Osteocyte (in vitro differentiated cells): ENCODE data around the gene NUP54. TPM values are rescaled to one million over a fixed set of nuclear protein-coding genes. Genes with fewer than 3 reads are reported as not detected.

ENCODE experiments used
- DNase-seq: peaks from one replicate; pipeline ENCODE4 v3.0.0; 2021; ENCODE audit warnings: mixed read lengths; ENCODE audit not compliant: unreplicated experiment; ENCODE audit errors: extremely low spot score
- H3K27ac Mint-ChIP-seq: one replicate; pipeline ENCODE4 v1.8.0; 2021; ENCODE audit warnings: mild to moderate bottlenecking, mixed read lengths; ENCODE audit not compliant: unreplicated experiment
- H3K27me3 Mint-ChIP-seq: one replicate; pipeline ENCODE4 v1.8.0; 2021; ENCODE audit warnings: mixed read lengths; ENCODE audit not compliant: unreplicated experiment
- H3K36me3 Mint-ChIP-seq: one replicate; pipeline ENCODE4 v1.8.0; 2021; ENCODE audit warnings: mixed read lengths; ENCODE audit not compliant: unreplicated experiment
- H3K4me1 Mint-ChIP-seq: one replicate; pipeline ENCODE4 v1.8.0; 2021; ENCODE audit warnings: mixed read lengths; ENCODE audit not compliant: unreplicated experiment
- H3K4me3 Mint-ChIP-seq: one replicate; pipeline ENCODE4 v1.8.0; 2021; ENCODE audit warnings: mild to moderate bottlenecking, moderate library complexity, mixed read lengths; ENCODE audit not compliant: unreplicated experiment
- H3K9me3 Mint-ChIP-seq: one replicate; pipeline ENCODE4 v1.8.0; 2021; ENCODE audit warnings: mixed read lengths; ENCODE audit not compliant: unreplicated experiment
- CTCF ChIP-seq: fragments of 200-600 bp; sonication (generic); IDR thresholded peaks from 2 replicates; pipeline ENCODE4 v1.5.0; 2021; ENCODE audit warnings: antibody characterized with exemption, mild to moderate bottlenecking, moderate library complexity
- total RNA-seq: library from RNA; stranded (reverse); gene quantifications from 2 replicates; pipeline ENCODE4 v1.2.1, GENCODE V29; 2021

Gene NUP54
- total RNA-seq, 1 donor from 2014 or later: 37.8 TPM

GRCh38 chr4:76108467-76109181, 39.6 kb downstream of the NUP54 start:
- H3K4me3 Mint-ChIP-seq: no peak overlapping the region
- peaks cover 6% of the 10 kb centered on the region for H3K36me3 Mint-ChIP-seq
- TF ChIP-seq CTCF: no peak
- H3K4me1 Mint-ChIP-seq: no peaks in the 10 kb centered on the region
- peaks cover 22% of the 10 kb centered on the region for H3K27me3 Mint-ChIP-seq
- DNase-seq: no peak
- no peak overlapping the region for H3K27ac Mint-ChIP-seq
- no peaks in the 10 kb centered on the region for H3K9me3 Mint-ChIP-seq

DNA sequence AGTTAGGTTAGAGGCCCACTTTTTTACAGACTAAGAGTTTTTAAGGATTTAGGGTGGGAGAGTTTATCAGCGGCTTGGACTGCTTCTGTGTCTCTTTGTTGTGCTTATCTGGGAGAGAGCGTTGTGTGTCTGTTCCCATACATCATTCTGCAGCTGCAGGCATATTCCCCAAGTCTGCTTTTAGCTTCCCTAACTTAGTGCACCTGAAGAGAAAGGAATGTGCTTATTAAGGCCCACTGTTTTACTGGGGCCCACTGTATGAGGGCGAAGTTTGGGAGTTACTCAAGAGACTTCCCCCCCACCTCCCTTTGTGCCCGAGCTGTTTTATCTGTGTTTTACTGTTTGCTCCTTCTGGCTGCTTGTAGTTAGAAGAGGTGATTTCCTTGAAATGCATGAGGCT, 41.8 kb downstream of the NUP54 start:
- H3K27me3 Mint-ChIP-seq: peaks cover 27% of the 10 kb centered on the region
- H3K4me1 Mint-ChIP-seq: no peaks in the 10 kb centered on the region
- no peak overlapping the region for H3K27ac Mint-ChIP-seq
- no peak for DNase-seq
- no peaks in the 10 kb centered on the region for H3K36me3 Mint-ChIP-seq
- H3K9me3 Mint-ChIP-seq: no peaks in the 10 kb centered on the region
- no peak overlapping the region for H3K4me3 Mint-ChIP-seq
- no peak for TF ChIP-seq CTCF

DNA sequence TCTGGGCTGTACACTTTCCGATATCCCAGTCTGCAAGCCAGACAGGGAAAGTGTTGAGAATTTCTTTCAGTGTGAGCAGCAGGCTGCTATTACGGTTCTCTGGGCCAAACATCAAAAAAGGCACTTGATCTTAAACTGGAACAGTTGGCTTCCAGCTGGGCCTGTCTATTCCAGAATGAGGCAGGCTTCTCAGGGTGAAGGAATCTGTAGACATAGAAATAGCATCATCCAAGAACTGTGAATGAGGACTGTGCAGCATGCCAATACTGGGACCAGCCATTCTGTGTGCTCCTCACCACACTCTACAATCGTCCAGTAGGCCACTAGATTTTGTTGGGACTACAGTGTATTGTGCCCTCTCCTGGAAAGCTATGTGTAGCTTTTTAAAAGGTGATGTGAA, 42.5 kb downstream of the NUP54 start:
- TF ChIP-seq CTCF: no peak
- H3K4me3 Mint-ChIP-seq: no peak overlapping the region
- H3K4me1 Mint-ChIP-seq: no peaks in the 10 kb centered on the region
- no peaks in the 10 kb centered on the region for H3K9me3 Mint-ChIP-seq
- no peak overlapping the region for H3K27ac Mint-ChIP-seq
- H3K36me3 Mint-ChIP-seq: no peaks in the 10 kb centered on the region
- peaks cover 30% of the 10 kb centered on the region for H3K27me3 Mint-ChIP-seq
- DNase-seq: no peak

DNA sequence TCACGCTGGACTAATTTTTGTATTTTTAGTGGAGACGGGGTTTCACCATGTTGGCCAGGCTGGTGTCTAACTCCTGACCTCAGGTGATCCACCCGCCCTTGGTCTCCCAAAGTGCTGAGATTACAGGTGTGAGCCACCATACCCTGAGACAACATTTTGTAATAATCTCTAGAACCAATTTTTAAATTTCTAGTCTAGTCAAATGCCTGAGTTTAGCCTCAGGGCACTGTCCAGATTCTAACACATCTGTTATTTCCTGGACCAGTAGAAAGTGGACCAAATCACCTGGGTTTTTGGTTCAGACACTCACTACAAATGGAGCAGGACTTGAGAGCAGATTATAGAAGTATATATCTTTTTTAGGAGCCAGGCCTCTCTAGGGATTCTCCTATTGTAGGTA, 52.1 kb downstream of the NUP54 start:
- DNase-seq: no peak
- Mint-ChIP-seq H3K27me3 (peaks cover 50% of the 10 kb centered on the region), H3K27ac (no peak overlapping the region), H3K9me3 (no peaks in the 10 kb centered on the region), H3K4me1 (no peaks in the 10 kb centered on the region), H3K4me3 (no peak overlapping the region), H3K36me3 (no peaks in the 10 kb centered on the region)
- TF ChIP-seq CTCF: no peak

DNA sequence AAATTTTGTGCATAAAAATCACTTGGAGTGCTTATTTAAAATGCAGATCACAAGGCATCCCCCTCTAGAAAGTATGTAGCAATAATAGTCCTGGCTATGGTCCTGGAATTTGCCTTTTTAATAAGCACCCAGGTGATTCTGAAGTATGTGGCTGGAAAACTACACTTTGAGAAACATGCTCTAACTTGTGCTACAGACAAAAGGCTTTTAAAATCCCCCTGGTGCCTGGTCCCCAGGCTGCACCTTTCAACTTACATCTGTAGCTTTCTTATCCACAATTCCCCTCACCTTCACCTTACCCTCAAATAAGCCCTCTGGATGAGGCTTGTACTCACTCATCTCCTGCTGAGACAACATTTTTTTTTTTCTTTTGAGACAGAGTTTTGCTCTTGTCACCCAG, 52.6 kb downstream of the NUP54 start:
- no peak overlapping the region for H3K27ac Mint-ChIP-seq
- no peaks in the 10 kb centered on the region for H3K36me3 Mint-ChIP-seq

More for the DNA sequence above, 52.6 kb downstream of the NUP54 start:
- DNase-seq: no peak
- Mint-ChIP-seq H3K4me3 (no peak overlapping the region), H3K4me1 (no peaks in the 10 kb centered on the region), H3K9me3 (no peaks in the 10 kb centered on the region), H3K27me3 (peaks cover 47% of the 10 kb centered on the region)
- TF ChIP-seq CTCF: no peak
